ENCODE data around the gene ETS1.

- TF ChIP-seq CTCF (IDR thresholded peaks at IDR 0.05), result no peak
- no peak for TF ChIP-seq POLR2A (IDR thresholded peaks at IDR 0.05)
Observed at GRCh38 chr11:128527046-128527445, 60.3 kb downstream of the ETS1 start.

Data from adrenal gland (tissue), 5 donors.